Measurements from ENCODE around the gene PAF1. TPM values are rescaled to one million over a fixed set of nuclear protein-coding genes. Genes with fewer than 3 reads are reported as not detected.
A peak's percentile ranks its signal among the peaks of the same experiment; 100 is the strongest.

The PAF1 gene
- total RNA-seq (37.1 TPM), polyA plus RNA-seq (ENCODE audit: insufficient read depth, low read depth, low replicate concordance) (54.0 TPM)
- long read RNA-seq, donor 1, transcript PAF1-201 (14 exons, 2,066 nt), result major isoform, 6 of 7 reads
- long read RNA-seq, donor 1, partial matches to known transcripts, result 0 of 7 reads
- long read RNA-seq, donor 1, other reads (novel, unspliced or antisense), result 0 of 7 reads
- long read RNA-seq, donor 2, transcript PAF1-201 (14 exons, 2,066 nt), result major isoform, 8 of 47 reads
- long read RNA-seq, donor 2, partial matches to known transcripts, result 6 of 47 reads
- long read RNA-seq, donor 2, other reads (novel, unspliced or antisense), result 32 of 47 reads
- long read RNA-seq, donor 3, transcript PAF1-201 (14 exons, 2,066 nt), result major isoform, 10 of 19 reads
- long read RNA-seq, donor 3, partial matches to known transcripts, result 8 of 19 reads
- long read RNA-seq, donor 3, other reads (novel, unspliced or antisense), result 0 of 19 reads
- long read RNA-seq, donor 4, transcript PAF1-201 (14 exons, 2,066 nt), result major isoform, 10 of 31 reads
- long read RNA-seq, donor 4, partial matches to known transcripts, result 20 of 31 reads
- long read RNA-seq, donor 4, other reads (novel, unspliced or antisense), result 0 of 31 reads
- long read RNA-seq, donor 5, result 0 reads
- long read RNA-seq, donor 6, transcript PAF1-201 (14 exons, 2,066 nt), result major isoform, 5 of 31 reads
- long read RNA-seq, donor 6, partial matches to known transcripts, result 26 of 31 reads
- long read RNA-seq, donor 6, other reads (novel, unspliced or antisense), result 0 of 31 reads
- long read RNA-seq, donor 7, transcript PAF1-201 (14 exons, 2,066 nt), result major isoform, 45 of 79 reads
- long read RNA-seq, donor 7, partial matches to known transcripts, result 8 of 79 reads
- long read RNA-seq, donor 7, other reads (novel, unspliced or antisense), result 26 of 79 reads
- long read RNA-seq, donor 8, transcript PAF1-201 (14 exons, 2,066 nt), result major isoform, 5 of 18 reads
- long read RNA-seq, donor 8, partial matches to known transcripts, result 11 of 18 reads
- long read RNA-seq, donor 8, other reads (novel, unspliced or antisense), result 0 of 18 reads
- long read RNA-seq, donor 9, partial matches to known transcripts, result 13 of 15 reads
- long read RNA-seq, donor 9, other reads (novel, unspliced or antisense), result 0 of 15 reads
- long read RNA-seq, donor 10, transcript PAF1-201 (14 exons, 2,066 nt), result major isoform, 6 of 53 reads
- long read RNA-seq, donor 10, partial matches to known transcripts, result 45 of 53 reads
- long read RNA-seq, donor 10, other reads (novel, unspliced or antisense), result 0 of 53 reads

DNA sequence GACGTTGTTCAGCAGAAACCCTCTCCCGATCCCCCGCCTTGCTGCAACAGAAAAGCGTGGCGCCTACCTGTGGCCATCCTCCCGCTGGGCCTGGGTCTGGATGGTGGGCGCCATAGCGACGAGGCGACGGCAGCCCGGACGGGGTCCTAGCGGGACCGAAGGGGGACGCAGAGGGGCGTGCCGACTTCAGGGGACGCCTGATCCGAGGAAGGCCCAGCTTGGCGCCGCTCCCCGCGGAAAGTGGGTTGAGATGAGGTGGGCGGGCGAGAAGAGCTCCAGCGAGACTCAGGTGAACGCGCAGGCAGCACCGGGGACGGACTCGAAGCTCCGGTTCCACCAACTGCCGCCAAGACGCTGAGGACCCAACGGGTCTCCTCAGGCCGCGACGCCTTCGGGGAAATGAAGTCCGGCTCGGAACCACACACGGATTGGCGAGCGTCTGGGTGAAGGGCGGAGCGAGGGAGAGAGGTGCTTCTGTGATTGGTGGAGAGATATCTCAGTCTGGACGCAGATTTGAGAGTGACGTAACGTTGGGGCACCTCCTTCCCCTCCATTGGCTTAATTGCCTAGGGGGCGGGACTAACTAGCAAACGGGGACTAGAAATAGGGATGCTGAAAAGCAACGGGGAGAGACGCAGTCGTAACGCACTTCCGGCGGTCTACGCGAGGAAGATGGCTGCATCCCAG is at the start of gene PAF1, which contains the start of gene MED29:
PAF1 (minus strand) TSS at position 356 of the 687 bp plus-strand sequence; CDS start at position 114, 242 bp downstream.
MED29 (plus strand) TSS at position 628 of the 687 bp plus-strand sequence; CDS start at position 673, 45 bp downstream.
- TF ChIP-seq, protein P1, sequence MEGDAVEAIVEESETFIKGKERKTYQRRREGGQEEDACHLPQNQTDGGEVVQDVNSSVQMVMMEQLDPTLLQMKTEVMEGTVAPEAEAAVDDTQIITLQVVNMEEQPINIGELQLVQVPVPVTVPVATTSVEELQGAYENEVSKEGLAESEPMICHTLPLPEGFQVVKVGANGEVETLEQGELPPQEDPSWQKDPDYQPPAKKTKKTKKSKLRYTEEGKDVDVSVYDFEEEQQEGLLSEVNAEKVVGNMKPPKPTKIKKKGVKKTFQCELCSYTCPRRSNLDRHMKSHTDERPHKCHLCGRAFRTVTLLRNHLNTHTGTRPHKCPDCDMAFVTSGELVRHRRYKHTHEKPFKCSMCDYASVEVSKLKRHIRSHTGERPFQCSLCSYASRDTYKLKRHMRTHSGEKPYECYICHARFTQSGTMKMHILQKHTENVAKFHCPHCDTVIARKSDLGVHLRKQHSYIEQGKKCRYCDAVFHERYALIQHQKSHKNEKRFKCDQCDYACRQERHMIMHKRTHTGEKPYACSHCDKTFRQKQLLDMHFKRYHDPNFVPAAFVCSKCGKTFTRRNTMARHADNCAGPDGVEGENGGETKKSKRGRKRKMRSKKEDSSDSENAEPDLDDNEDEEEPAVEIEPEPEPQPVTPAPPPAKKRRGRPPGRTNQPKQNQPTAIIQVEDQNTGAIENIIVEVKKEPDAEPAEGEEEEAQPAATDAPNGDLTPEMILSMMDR (IDR thresholded peaks at IDR 0.05; ENCODE audit: borderline replicate concordance, extremely low read depth, insufficient read depth), result no peak
- Histone ChIP-seq H3K27me3 (ENCODE audit: control insufficient read depth, insufficient read depth, low read length) (no peaks in the 10 kb centered on the region), H3K27ac (ENCODE audit: low read depth in 2 of 2, low read length in 2 of 2) (peak within 1 kb of the TSS; percentile 92 to 99), H3K36me3 (ENCODE audit: control insufficient read depth in 2 of 3, insufficient read depth in 3 of 3, low read length in 3 of 3) (peaks cover 10 to 38% (median 33%) of the 10 kb centered on the region in 3 donors), H3K4me3 (ENCODE audit: low read length in 3 of 3) (peak within 1 kb of the TSS; percentile 94 to 97 (median 95)), H3K4me1 (ENCODE audit: control insufficient read depth in 2 of 3, insufficient read depth in 2 of 3, low read depth in 1 of 3, low read length in 3 of 3) (peaks cover 0 to 14% (median 8%) of the 10 kb centered on the region in 3 donors), H3K9me3 (ENCODE audit: control insufficient read depth in 2 of 3, insufficient read depth in 1 of 3, low read length in 3 of 3) (no peaks in the 10 kb centered on the region), H3K9ac (ENCODE audit: low read length in 3 of 3) (peak within 1 kb of the TSS; percentile 87 to 95 (median 94))
- intact Hi-C loops (cut with DNase I), result no loop called here
- FAIRE-seq, result peak; percentile 99
- DNase-seq, result peak; percentile 99 to 100 (median 99)

DNA sequence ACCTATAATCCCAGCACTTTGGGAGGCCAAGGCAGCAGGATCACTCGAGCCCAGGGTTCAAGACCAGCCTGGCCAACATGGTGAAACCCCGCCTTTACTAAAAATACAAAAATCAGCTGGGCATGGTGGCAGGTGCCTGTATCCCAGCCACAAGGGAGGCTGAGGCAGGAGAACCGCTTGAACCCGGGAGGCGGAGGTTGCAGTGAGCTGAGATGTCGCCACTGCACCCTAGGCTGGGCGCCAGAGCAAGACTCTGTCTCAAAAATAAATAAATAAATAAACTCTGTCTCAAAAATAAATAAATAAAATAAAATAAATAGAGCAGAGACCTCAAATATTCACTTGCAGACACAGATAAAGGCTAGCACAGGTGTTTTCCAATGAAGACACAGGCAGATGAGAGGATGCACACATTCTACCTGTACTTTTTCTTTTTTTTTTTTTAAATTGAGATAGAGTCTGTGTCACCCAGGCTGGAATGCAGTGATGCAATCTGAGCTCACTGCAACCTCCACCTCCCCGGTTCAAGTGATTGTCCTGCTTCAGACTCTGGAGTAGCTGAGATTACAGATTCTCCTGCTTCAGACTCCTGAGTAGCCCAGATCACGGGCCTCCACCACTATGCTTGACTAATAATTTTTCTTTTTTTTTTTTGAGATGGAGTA is 47.5 kb upstream of the PAF1 start:
- intact Hi-C loops (cut with DNase I), result no loop called here
- FAIRE-seq, result no peak

More for the DNA sequence above, 47.5 kb upstream of the PAF1 start:
- H3K36me3 ChIP-seq (ENCODE audit: control insufficient read depth in 2 of 3, insufficient read depth in 3 of 3, low read length in 3 of 3), result peaks cover 3 to 12% (median 7%) of the 10 kb centered on the region in 3 donors
- no peak overlapping the region for H3K9ac ChIP-seq (ENCODE audit: low read length in 3 of 3)
- H3K27ac ChIP-seq (ENCODE audit: low read depth in 2 of 2, low read length in 2 of 2), result no peak overlapping the region
- DNase-seq, result no peak
- no peaks in the 10 kb centered on the region for H3K27me3 ChIP-seq (ENCODE audit: control insufficient read depth, insufficient read depth, low read length)
- TF ChIP-seq, protein P1 (IDR thresholded peaks at IDR 0.05; ENCODE audit: borderline replicate concordance, extremely low read depth, insufficient read depth), result no peak
- H3K4me1 ChIP-seq (ENCODE audit: control insufficient read depth in 2 of 3, insufficient read depth in 2 of 3, low read depth in 1 of 3, low read length in 3 of 3), result peaks cover 0 to 17% (median 12%) of the 10 kb centered on the region in 3 donors
- H3K4me3 ChIP-seq (ENCODE audit: low read length in 3 of 3), result no peak overlapping the region
- H3K9me3 ChIP-seq (ENCODE audit: control insufficient read depth in 2 of 3, insufficient read depth in 1 of 3, low read length in 3 of 3), result no peaks in the 10 kb centered on the region

All from kidney (tissue), 22 donors.